Activated T-cell treated with anti-CD3 and anti-CD28 coated beads for 1 hour (primary cell): ENCODE measurements around the gene GPX4.
A peak's percentile ranks its signal among the peaks of the same experiment; 100 is the strongest.

Experiments used
- DNase-seq: peaks from one replicate; pipeline ENCODE4 v3.0.0-alpha.2; 2020; ENCODE audit warnings: low read depth

GPX4 gene

DNA sequence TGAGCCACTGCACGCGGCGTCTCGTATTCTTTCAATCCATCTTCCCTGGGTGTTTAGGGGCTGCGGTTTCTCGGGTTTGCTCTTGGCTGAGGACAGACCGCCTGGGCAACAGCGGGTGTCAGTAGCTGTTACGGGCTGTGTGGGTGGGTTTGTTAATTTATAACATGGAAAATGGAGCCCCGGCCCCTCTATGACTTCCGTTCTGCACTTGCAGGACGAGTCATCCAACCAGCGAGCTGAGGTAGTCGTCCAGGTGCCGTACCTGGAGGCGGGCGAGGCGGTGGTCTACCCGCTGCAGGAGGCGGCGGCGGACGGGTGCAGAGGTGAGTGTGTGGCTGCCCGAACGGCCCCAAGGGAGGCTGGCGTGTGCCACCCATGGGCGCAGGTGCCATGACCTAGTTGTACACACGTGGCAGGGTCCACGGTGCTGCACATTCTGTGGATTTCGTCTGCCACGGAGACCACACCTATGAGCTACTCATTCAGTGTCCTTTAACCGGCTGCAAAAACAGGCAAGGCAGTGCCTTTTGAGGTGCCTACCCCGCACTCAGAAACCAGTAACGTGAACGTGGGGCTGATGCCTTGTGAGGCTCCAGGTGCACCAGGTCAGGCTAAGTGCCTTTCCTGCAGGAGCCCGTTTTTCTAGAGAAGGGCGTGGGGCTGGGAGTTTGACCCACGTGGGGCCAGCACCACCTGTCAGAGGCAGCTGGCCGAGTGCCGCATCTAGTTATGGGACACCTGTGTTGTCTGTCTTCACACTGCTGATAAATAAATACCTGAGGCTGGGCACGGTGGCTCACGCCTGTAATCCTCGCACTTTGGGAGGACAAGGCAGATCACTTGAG lies 19.5 kb upstream of the GPX4 start:
- no peak for DNase-seq

DNA sequence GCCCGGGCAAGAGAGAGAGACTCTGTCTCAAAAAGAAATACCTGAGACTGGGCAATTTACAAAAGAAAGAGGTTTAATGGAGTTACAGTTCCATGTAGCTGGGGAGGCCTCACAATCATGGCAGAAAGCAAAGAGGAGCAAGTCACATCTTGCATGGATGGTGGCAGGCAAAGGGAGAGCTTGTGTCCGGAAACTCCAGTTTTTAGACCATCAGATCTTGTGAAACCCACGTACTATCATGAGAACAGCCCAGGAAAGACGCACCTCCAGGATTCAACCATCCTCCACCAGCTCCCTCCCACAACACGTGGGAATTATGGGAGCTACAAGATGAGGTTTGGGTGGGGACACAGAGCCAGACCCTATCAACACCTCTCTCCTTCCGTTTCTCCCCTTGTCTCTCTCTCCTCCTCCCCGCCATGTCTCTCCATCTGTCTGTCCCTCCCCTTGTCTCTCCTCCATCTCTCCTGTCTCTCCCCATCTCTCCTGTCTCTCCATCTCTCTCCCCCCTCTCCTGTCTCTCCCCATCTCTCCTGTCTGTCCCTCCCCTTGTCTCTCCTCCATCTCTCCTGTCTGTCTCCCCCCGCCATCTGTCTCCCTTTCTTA lies 18.6 kb upstream of the GPX4 start:
- no peak for DNase-seq

DNA sequence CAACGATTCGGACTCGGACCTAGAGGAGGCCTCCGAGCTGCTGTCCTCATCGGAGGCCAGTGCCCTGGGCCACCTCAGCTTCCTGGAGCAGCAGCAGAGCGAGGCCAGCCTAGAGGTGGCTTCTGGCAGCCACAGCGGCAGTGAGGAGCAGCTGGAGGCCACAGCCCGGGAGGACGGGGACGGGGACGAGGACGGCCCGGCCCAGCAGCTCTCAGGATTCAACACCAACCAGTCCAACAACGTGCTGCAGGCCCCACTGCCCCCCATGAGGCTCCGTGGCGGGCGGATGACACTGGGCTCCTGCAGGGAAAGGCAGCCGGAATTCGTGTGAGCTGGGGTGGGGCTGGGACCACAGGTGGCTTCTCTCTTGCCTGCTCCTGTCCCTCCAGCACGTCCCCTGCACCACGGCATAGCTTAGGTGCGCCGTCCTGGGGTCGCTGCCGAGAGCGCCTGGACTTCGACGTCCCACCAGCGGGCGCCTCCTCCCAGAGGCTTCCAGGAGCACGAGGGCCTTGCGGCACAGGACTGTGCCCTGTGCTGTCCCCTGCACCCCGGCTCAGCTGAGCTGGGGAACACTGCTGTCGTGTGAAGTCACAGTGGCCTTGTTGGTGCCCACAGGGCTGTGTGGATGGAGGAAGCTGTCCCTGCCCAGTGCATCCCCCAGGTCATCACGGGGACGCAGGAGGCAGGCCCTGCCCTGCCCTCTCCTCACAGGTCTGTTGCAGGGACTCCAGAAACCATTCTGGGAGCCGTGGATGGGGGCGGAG lies 17.9 kb upstream of the GPX4 start:
- DNase-seq: no peak

DNA sequence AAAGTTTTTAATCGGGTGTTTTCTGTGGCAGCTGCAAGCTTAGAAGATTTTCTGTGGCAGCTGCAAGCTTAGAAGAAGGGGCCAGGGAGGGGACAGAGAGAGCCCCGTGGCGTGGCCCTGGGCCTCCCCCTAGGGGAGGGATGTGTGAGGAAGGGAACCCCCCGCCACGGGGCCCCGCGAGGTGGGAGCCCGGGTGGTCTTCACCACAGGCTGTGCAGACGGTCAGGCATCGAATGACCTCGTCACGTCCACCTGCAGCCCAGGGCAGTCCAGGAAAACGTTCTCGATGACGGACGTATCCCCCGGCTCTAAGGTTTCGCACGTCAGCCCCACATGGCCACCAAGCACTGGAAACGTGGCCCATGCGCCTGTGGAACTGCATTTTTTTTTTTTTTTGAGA lies 17.2 kb upstream of the GPX4 start:
- DNase-seq: no peak

DNA sequence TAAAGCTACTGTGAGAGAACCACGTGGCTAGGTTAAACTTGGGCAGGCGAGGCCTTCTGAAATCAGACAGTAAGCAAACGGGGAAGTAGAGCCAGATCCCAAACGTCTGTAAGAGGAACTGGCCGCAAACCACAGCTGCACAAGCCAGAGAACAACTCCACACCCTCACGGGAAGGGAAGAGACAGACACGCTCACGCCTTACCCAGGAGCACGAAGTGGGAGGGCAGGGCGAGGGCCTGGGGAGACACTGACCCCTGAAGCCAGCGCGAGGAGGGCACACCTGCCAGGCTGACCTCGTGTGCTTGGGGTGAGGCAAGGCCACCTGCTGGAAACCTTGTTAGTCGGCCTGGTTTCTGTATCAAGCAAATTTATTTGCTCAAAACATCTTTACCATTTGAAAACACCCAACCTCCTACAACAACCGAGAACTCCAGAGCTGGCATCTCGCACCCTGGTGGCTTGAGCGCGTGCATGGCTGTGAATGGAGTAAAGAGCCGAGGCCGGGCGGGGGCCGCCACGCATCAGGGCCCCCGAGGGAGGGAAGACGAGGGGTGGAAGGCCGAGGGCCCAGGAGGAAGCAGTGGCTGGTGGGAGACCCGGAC lies 15.9 kb upstream of the GPX4 start:
- DNase-seq: no peak

DNA sequence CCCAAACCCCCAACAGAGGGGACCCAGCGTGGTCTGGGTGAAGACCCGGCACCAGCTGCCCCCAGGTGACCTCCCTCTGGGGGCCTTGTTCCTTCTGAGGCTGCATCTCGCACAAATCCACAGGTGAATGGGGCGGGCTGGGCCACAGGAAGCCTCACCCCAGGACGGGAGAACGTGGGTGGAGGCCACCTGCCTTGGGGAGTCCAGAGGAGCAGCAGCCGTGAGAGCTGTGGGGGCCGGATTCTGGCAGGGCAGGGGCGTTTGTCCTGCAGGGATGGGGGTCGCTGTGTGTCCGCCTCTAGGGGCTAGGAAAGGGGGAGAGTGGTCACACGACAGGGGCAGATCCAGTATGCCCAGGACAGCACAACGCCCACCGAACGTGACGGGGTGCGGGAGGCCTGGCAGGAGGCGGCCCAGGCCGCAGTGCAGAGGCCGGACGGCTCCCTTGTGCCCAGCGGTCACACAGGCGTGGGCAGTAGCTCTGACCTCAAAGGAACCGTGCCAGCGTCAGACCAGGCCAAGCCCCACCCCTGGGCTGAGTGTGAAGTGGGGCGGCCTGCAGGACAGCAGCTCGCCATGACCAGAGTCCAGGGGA lies 15.3 kb upstream of the GPX4 start:
- DNase-seq: no peak

DNA sequence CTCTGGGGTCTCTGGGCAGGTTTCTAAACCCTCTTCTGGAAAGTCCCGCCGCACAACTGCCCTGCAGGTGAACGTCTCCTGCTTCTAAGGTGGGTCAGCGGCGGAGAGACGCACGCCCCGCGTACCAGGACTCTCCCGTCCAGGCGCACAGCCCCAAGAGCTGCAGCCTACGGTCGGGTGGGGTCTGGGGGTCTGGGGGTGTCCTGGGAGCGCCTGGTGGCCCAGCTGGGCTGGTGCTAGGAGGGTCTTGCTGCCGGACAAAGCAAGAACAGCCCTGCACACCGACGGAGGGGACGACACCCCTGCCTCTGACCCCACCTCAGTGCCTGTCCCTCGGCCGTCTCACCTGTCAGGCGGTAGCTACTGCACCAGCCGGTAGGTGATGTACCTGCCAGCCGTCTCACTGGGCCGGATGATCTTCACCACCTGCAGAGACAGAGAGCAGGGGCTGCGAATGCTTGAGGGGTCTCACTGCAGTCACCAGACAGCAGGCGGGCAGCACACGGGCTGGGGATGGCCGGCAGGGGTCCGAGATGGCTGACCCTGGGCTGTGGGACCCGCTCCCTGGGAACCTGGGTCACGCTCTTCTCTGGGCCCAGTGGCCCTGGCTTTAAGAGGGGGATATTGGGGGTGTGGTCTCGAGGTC lies 14.5 kb upstream of the GPX4 start:
- no peak for DNase-seq

DNA sequence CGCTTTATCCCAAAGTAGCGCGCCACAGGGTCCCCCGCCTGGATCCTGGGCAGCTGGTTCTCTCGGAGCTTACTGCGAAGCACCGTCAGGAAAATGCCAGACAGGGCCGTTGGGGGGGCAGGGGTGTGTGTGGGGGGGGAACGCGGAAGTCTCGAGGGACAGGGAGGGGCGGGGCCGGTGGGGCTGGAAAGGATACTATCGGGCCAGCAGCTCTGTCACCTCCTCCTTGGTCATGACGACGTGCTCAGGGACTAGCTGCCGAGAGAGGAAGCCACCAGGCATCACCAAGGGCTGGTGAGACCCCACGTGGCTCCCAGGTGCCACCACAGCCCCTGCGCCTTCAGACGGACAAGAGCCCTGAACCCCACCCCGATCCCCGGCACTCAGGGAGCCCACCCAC lies 13.9 kb upstream of the GPX4 start:
- DNase-seq: no peak

DNA sequence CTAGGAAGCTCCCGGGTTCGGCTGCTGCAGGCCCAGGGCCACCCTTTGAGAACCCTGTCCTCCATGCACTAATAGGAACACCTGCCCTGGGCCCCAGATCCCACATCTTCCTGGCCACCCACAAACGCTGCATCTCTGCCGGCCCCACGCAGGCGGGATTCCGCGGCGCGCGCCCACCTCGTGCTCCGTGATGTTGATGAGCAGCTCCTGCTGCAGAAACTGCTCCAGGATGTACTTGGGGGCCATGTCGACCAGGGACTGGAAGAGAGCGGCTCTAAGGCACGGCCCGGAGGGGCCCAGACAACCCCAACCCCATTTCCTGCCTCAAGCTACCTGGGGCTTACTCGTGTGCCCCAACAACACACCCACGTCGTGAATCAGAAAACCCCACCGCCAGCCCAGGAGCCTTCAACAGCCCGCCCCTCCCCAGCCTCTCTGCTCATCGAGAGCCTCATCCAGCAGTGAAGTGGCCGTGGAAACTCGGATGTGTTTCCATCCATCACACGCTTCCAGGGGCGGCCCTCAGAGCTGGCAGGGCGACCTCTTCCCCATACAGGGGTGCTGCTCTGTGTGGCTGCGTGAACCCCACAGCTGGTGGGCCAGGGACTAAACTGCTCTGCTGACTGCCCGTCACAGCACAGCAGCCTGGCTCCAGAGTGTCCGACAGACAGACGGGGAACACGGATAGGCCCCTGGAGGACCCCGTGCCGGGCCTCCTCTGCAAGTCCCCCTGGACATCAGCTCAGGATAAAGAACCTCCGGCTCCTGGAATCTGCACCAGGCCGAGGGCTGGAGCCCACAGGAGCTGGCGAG lies 12.9 kb upstream of the GPX4 start:
- DNase-seq: no peak

DNA sequence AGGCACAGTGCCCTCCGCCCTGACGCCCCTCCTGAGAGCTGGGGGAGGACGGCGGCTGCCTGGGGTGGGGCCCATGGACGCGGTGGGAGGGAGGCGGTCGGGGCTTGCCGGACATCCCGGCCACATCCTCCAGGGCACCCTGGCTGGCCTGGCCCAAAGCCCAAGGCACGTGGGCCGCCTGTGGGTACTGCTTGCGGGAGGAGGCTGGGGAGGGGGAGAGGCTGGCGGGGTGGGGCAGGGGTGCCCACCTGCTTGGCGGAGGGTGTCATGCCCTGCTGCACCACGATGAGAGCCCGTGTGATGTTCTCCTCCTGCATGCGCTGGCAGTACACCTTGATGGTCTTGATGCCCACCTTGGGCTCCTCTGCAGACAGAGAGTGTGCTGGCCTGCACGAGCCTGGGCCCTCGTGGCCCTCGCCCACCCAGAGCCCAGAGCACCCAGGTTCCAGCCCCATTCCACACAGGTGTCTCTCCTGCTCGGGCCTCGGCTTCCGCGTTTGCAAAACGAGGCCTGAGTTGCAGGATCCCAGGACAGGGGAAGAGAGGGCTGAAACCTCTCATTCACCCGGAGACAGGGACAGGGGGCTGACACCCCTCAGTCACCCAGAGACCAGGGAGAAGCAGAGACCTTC lies 12.1 kb upstream of the GPX4 start:
- no peak for DNase-seq

DNA sequence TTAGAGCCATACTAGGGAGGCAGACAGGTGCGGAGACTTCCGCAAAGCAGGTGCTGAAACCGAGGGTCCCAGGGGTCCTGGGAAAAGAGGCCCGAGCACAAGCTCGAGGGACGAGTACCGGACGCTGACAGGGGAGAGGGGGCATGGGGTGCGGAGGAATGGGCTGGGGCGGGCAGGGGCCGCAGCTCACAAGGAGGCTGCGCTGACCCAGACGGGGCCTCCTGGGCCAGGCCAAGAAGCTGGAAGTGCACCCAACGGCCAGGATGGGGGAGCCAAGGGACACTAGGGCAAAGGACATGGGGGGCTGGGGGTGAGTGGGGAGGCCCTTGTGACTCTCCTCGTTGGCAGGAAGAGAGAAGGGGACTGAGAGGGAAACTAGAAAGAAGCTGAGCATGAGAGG lies 10.5 kb upstream of the GPX4 start:
- DNase-seq: no peak

DNA sequence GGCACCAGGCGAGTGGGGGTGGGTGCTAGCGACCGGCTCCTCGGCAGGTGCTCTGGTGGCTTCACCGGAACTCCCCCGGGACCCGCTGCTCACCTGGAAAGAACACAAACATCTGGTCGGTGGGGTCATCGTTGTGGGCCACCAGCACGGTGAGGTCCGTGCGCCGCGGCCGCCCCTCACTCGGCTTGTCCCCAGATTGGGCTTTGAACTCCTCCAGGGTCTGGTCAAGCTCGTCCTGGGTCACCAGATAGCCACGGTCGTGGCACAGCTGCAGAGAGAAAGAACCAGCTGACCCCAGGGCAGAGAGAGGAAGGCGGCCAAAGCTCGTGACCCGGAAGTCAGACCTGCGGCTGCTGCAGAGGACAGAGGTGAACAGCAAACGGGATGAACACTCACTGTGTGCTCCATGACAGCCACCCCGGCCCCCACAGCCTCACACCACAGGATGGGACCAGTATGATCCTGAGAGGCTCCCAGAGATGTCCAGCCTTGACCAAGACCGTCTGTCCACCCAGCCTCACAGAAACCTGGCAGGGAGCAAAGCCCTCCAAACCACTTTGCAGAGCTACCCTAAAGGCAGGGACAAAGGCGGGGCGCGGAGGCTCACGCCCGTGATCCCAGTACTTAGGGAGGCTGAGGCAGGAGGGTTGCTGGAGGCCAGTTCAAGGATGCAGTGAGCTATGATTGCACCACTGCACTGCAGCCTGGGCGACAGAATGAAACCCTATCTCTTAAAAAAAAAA lies 9.8 kb upstream of the GPX4 start:
- no peak for DNase-seq

DNA sequence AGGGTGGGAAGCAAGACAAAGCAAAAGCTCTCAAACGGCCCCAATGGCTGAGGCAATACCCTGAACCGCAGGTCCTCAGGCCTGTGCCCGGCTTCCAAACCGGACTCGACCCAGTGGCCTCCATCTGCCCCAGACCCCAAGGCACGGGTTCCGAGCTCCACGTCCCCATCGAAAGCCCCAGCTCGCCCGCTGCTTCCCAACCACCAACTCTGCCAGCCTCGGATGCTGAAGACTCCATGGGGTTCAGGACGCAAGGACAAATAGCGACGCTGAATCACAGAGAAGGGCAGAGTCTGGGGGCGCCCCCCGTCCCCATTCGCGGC lies 9.2 kb upstream of the GPX4 start:
- DNase-seq: no peak

DNA sequence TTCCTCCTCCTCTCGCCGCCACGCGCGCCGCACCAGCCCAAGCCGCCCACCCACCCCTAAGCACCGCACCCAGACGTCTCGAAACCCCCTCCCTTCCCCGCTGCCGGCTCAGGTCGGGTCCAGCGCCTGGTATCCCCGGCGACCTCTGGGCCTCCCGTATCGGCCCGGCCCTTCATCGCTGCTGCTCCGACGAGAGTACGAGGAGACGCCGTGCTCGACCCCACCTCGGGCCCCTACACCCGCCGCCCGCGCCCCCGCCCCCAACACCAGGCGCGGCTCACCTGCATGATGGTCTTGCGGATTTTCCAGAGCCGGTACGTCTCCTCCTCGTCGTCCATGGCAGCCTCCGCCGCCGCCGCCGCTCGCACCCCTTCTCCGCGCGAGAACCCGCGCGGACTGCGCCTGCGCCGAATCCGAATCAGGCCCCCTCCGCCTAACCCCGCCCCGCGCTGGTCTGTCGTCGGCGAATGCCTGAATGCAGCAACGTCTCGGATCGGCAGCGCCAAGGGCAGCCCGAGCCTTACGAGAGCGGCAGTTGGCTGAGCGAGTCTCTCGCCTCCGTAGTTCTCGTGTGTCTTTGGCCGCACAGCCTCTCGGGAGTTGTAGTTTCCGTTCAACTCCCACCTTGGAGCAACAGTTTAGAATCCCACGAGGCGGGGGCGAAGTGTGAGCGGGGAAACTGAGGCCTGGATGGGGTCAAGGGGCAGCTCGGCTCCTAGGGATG lies 8.7 kb upstream of the GPX4 start, which contains the start of gene POLR2E:
TSS of gene POLR2E (minus strand) at position 398 of the 724 bp plus-strand sequence. CDS start at position 338, 60 bp downstream.
- peak; percentile 99 for DNase-seq

DNA sequence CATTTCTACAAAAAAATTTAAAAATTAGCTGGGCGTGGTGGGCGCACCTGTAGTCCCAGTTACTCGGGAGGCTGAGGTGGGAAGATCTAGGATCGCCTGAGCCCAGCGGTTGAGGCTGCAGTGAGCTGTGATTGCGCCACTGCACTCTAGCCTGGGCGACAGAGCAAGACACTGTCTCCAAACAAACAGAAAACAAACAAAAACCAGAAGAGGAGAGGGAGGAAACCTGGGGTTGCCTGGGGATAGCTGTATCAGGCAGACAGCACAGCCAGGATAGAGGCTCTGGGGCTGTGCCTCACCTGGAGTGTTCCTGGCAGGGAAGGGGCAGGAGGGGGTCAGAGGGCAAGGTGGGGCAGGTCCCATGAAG lies 6.0 kb upstream of the GPX4 start:
- DNase-seq: no peak

DNA sequence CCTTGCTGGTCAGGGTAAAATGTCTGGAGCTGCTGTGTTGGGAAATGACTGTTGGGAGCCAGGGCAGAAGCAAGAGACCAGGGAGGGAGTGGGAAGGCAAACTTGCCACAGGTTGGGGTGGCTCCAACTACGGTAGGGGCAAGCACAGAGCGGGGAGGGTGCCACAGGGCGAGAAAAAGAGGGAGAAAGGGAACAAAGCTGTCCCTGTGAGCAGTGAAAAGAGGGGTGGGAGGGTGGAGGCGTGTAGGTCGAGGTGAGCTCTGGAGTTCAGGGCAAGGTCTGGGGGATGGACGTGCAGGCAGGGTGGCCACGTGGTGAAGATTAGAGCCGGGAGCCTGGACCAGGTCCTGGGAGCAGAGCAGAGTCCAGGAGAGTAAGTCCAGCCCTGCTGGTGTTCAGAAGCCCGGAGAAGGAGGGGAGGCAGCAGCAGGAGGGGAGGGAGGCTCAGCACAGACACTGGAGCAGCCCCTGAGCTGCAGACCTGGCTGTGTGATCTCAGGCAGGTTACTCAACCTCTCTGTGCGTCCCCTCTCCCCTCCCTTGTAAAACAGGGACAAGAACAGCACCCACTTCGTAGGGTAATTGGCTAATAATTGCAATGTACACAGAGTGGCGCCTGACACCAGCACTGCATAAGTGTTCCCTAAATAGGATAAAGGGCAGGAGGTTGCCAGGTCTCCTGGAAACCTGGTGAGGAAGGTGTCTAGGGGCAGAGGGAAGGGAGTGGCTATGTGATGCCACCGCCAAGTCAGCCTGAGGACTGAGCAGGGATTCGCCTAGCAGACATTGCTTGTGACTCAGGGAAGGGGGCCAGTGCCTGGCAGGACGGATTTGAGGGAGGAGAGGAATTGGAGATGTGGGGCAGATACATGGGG lies 5.4 kb upstream of the GPX4 start:
- no peak for DNase-seq

DNA sequence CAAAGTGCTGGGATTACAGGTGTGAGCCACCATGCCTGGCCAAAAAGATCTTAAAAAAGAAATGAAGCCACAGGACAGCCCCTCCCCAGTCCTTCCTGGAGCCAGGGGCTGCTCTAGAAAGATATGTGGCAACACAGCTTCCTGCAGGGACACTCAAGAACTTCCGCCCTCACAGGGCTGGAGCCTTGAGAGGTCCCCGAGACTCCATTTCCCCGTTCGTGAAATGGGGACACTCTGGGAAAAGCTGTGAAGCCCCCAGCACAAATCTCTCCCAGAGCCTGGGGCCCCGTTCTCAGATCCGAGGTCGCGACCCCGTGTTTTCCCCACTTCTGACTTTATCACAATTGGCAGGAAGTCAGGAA lies 2.5 kb upstream of the GPX4 start:
- DNase-seq: no peak
